Astrocyte of the spinal cord (primary cell): ENCODE results near the gene KIAA0513.

ENCODE experiments used
- DNase-seq: peaks from one replicate; pipeline ENCODE4 v3.0.0; 2011; ENCODE audit warnings: low read depth, low spot score
- H3K4me3 ChIP-seq: 2 replicates; pipeline ENCODE4 v1.5.1; 2011; ENCODE audit warnings: low read depth, mild to moderate bottlenecking, low read length, moderate library complexity
- CTCF ChIP-seq: IDR thresholded peaks from 2 replicates; pipeline ENCODE4 v1.5.1; 2012; ENCODE audit warnings: low read depth, mild to moderate bottlenecking, low read length, inconsistent platforms
- in situ Hi-C: cut with HindIII; loops from 2 replicates; pipeline ENCODE4 v1.10.0; 2017; ENCODE audit warnings: low sequenced_read_pairs

The KIAA0513 gene

GRCh38 chr16:85068746-85069145 lies 41.2 kb downstream of the KIAA0513 start:
- H3K4me3 ChIP-seq, result no peak overlapping the region
- in situ Hi-C loops, result no loop called here
- TF ChIP-seq CTCF, result no peak
- no peak for DNase-seq

GRCh38 chr16:85069171-85069570 lies 41.6 kb downstream of the KIAA0513 start:
- in situ Hi-C loops, result no loop called here
- TF ChIP-seq CTCF, result no peak
- DNase-seq, result no peak
- H3K4me3 ChIP-seq, result no peak overlapping the region

- no peak for DNase-seq
- no peak overlapping the region for H3K4me3 ChIP-seq
- TF ChIP-seq CTCF, result no peak
- in situ Hi-C loops, result no loop called here
Observed at GRCh38 chr16:85072076-85072860, 44.7 kb downstream of the KIAA0513 start.

- peak; percentile 22 for DNase-seq
- TF ChIP-seq CTCF, result no peak
- in situ Hi-C loops, result no loop called here
- H3K4me3 ChIP-seq, result no peak overlapping the region
Observed at GRCh38 chr16:85072947-85073346, 45.4 kb downstream of the KIAA0513 start.

- no peak overlapping the region for H3K4me3 ChIP-seq
- no peak for TF ChIP-seq CTCF
- in situ Hi-C loops, result no loop called here
- DNase-seq, result no peak
Observed at GRCh38 chr16:85074225-85074914, 46.8 kb downstream of the KIAA0513 start.

- DNase-seq, result no peak
- TF ChIP-seq CTCF, result no peak
- H3K4me3 ChIP-seq, result no peak overlapping the region
- in situ Hi-C loops, result no loop called here
Observed at GRCh38 chr16:85075236-85075924, 47.8 kb downstream of the KIAA0513 start.
